Parathyroid adenoma (tissue), 2 donors: ENCODE measurements around the gene CHST15.
A peak's percentile ranks its signal among the peaks of the same experiment; 100 is the strongest.

Experiments
- H2AFZ ChIP-seq: fragments of 300-600 bp; sonication (generic); one replicate; pipeline ENCODE4 v1.7.0; 2017; ENCODE audit warnings: antibody characterized with exemption, mild to moderate bottlenecking
- H3K27ac ChIP-seq: fragments of 300-600 bp; sonication (generic); one replicate; pipeline ENCODE4 v1.7.0; 2017
- H3K27me3 ChIP-seq: fragments of 300-600 bp; sonication (generic); one replicate; pipeline ENCODE4 v1.7.0; 2017; ENCODE audit warnings: low read length; ENCODE audit not compliant: control insufficient read depth, insufficient read depth
- H3K36me3 ChIP-seq: fragments of 300-600 bp; sonication (generic); one replicate; pipeline ENCODE4 v1.7.0; 2017; ENCODE audit warnings: low read length; ENCODE audit not compliant: control insufficient read depth, insufficient read depth
- H3K4me1 ChIP-seq: fragments of 300-600 bp; sonication (generic); one replicate; pipeline ENCODE4 v1.7.0; 2017; ENCODE audit warnings: control low read depth
- H3K4me2 ChIP-seq: fragments of 300-600 bp; sonication (generic); one replicate; pipeline ENCODE4 v1.7.0; 2017; ENCODE audit warnings: low read length
- H3K4me3 ChIP-seq: fragments of 300-600 bp; sonication (generic); one replicate; pipeline ENCODE4 v1.7.0; 2017; ENCODE audit warnings: low read depth, low read length
- H3K79me2 ChIP-seq: fragments of 300-600 bp; sonication (generic); one replicate; pipeline ENCODE4 v1.7.0; 2017; ENCODE audit warnings: control low read depth
- H3K9ac ChIP-seq: fragments of 300-600 bp; sonication (generic); one replicate; pipeline ENCODE4 v1.7.0; 2017; ENCODE audit warnings: mild to moderate bottlenecking
- H3K9me3 ChIP-seq: fragments of 300-600 bp; sonication (generic); one replicate; pipeline ENCODE4 v1.7.0; 2017; ENCODE audit warnings: low read length; ENCODE audit not compliant: control insufficient read depth
- TF ChIP-seq, protein P1 (sequence below): fragments of 300-600 bp; sonication (generic); IDR thresholded peaks from one replicate; pipeline ENCODE4 v1.7.0; 2017; ENCODE audit warnings: antibody characterized with exemption, mild to moderate bottlenecking
- donor health status: primary hyperparathyroidism.

The CHST15 gene

DNA sequence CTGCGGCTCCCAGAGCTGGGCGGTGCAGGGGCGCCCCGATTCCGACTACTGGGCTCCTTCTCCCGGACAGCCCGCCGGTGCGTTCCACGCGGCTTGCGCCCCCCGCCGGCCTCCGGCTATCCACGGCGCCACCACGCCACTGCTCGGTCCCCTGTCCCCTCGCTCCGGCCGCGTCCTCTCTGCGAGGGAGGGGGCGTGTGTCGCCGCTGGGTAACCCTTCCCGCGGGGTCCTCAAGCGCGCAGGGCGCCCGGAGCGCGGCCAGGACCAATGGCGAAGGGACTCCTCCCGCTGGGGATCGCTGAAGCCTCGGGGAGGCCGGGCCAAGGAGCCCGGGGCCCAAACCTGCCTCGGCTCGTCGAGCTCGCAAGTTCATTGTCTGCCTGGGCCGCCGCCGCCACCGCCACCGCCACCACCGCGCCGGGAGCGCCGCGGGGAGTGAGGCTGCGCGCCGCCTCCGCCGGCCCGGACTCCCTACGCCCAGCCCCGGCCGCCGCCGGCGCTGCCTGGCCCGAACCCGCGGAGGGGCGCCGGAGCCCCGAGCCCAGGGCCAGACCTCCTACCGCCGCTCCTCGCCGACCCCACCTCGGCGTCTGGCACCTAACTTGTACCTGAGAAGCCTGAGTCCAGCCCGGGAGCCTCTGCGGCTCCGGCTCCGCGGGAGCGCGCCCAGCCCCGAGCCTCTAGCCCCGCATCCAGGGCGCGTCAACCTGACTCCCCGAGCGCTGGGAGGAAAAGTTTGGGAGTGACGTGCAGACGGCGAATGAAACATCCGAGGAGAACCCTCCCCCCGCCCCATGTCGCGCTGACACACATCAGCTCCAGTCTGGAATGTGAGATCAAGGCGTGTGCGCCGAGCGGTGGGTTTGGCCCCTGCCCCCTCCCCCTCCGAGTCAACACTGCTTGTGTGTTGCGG is at the start of gene CHST15:
Gene CHST15 (minus strand): TSS at position 739 of the 914 bp plus-strand sequence. CDS start 47,386 bp downstream, outside the sequence.
- peak within 1 kb of the TSS; percentile 47 for H3K4me3 ChIP-seq
- TF ChIP-seq, protein P1, sequence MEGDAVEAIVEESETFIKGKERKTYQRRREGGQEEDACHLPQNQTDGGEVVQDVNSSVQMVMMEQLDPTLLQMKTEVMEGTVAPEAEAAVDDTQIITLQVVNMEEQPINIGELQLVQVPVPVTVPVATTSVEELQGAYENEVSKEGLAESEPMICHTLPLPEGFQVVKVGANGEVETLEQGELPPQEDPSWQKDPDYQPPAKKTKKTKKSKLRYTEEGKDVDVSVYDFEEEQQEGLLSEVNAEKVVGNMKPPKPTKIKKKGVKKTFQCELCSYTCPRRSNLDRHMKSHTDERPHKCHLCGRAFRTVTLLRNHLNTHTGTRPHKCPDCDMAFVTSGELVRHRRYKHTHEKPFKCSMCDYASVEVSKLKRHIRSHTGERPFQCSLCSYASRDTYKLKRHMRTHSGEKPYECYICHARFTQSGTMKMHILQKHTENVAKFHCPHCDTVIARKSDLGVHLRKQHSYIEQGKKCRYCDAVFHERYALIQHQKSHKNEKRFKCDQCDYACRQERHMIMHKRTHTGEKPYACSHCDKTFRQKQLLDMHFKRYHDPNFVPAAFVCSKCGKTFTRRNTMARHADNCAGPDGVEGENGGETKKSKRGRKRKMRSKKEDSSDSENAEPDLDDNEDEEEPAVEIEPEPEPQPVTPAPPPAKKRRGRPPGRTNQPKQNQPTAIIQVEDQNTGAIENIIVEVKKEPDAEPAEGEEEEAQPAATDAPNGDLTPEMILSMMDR = no peak
- H3K9me3 ChIP-seq = no peaks in the 10 kb centered on the region
- peak within 1 kb of the TSS; percentile 70 for H2AFZ ChIP-seq
- H3K79me2 ChIP-seq = no peaks in the 10 kb centered on the region
- H3K36me3 ChIP-seq = no peaks in the 10 kb centered on the region
- no peak within 1 kb of the TSS for H3K9ac ChIP-seq
- no peaks in the 10 kb centered on the region for H3K4me1 ChIP-seq
- H3K27me3 ChIP-seq = peaks cover 4% of the 10 kb centered on the region
- H3K4me2 ChIP-seq = peak within 1 kb of the TSS; percentile 84
- H3K27ac ChIP-seq = peak within 1 kb of the TSS; percentile 39

- H3K27me3 ChIP-seq = no peaks in the 10 kb centered on the region
- no peak overlapping the region for H3K4me2 ChIP-seq
- TF ChIP-seq, protein P1 = no peak
- H3K9ac ChIP-seq = no peak overlapping the region
- H3K79me2 ChIP-seq = no peaks in the 10 kb centered on the region
- H3K4me1 ChIP-seq = peaks cover 2% of the 10 kb centered on the region
- no peak overlapping the region for H3K27ac ChIP-seq
- H2AFZ ChIP-seq = no peak overlapping the region
- no peaks in the 10 kb centered on the region for H3K9me3 ChIP-seq
- no peaks in the 10 kb centered on the region for H3K36me3 ChIP-seq
- H3K4me3 ChIP-seq = no peak overlapping the region
These were observed 49.6 kb upstream of the CHST15 start for GRCh38 chr10:124142960-124143359.

- H2AFZ ChIP-seq = no peak overlapping the region
- H3K9me3 ChIP-seq = no peaks in the 10 kb centered on the region
- H3K79me2 ChIP-seq = no peaks in the 10 kb centered on the region
- no peak overlapping the region for H3K4me3 ChIP-seq
- no peak overlapping the region for H3K4me2 ChIP-seq
- no peak overlapping the region for H3K9ac ChIP-seq
- H3K27ac ChIP-seq = no peak overlapping the region
- peaks cover 2% of the 10 kb centered on the region for H3K4me1 ChIP-seq
- no peaks in the 10 kb centered on the region for H3K36me3 ChIP-seq
- H3K27me3 ChIP-seq = no peaks in the 10 kb centered on the region
- TF ChIP-seq, protein P1 = no peak
These were observed 48.8 kb upstream of the CHST15 start for GRCh38 chr10:124142006-124142739.

DNA sequence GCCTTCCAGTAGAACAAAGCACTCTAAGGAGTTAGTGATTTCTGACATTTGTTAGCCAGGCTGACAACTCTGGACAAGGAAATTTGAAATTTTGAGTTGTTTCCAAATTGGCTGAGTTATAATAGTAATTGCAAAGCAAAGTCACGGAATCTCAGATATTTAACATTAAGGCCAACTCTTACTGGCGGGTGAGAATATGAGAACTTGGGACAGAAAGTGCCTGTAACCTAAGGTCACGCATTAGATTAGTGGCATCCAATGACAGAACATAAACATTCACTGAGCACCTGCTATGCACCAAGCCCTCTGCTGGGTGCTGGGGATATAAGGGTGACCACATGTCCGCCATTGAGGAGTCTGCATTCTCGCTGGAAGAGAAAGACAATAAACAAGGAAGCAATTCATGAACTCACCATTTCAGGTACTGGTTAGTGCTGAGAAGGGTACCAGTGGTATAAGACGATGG is 45.5 kb upstream of the CHST15 start:
- H3K4me2 ChIP-seq = no peak overlapping the region
- no peaks in the 10 kb centered on the region for H3K4me1 ChIP-seq
- no peak overlapping the region for H2AFZ ChIP-seq
- no peak overlapping the region for H3K27ac ChIP-seq
- H3K9ac ChIP-seq = no peak overlapping the region
- no peaks in the 10 kb centered on the region for H3K36me3 ChIP-seq
- no peaks in the 10 kb centered on the region for H3K79me2 ChIP-seq
- peaks cover 4% of the 10 kb centered on the region for H3K27me3 ChIP-seq
- no peak overlapping the region for H3K4me3 ChIP-seq
- H3K9me3 ChIP-seq = no peaks in the 10 kb centered on the region
- TF ChIP-seq, protein P1 = no peak
